Caco-2 (cell line): ENCODE measurements around the gene RPL38. TPM values are rescaled to one million over a fixed set of nuclear protein-coding genes. Genes with fewer than 3 reads are reported as not detected.
A peak's percentile ranks its signal among the peaks of the same experiment; 100 is the strongest.
"Not testable (repeated sequence)": the region's sequence is repeated elsewhere in the genome, so short reads cannot be mapped to it uniquely, and the experiment has no call there.

Experiments
- BruUV-seq: library from RNA; stranded (reverse); fragments of 400-500 nt; replicated peaks from 2 replicates; lab custom pipeline; 2021; lab: Mats Ljungman, UMichigan
- CTCF ChIA-PET: fragments of 300-600 bp; sonication (Branson Sonifier 250); formaldehyde crosslinking; loops from one replicate; lab custom pipeline; 2022; ENCODE audit warnings: antibody characterized with exemption; lab: Charles Lee
- POLR2A ChIA-PET: fragments of 300-600 bp; sonication (Branson Sonifier 250); formaldehyde crosslinking; loops from one replicate; lab custom pipeline; 2022; ENCODE audit warnings: antibody characterized with exemption; lab: Charles Lee
- DNase-seq, 2 experiments: peaks; one replicate each; pipeline versions ENCODE4 v3.0.0 to v3.0.0-alpha.2; 2020 to 2022
- H3K27me3 ChIP-seq: replicated peaks from 2 replicates; pipeline ENCODE4 v1.6.0; 2011; ENCODE audit warnings: low read length; ENCODE audit not compliant: control insufficient read depth, insufficient read depth
- H3K36me3 ChIP-seq: 2 replicates; pipeline ENCODE4 v1.5.1; 2011; ENCODE audit warnings: low read length; ENCODE audit not compliant: control insufficient read depth, insufficient read depth
- H3K4me1 ChIP-seq: fragments of 250-450 bp; sonication (Bioruptor Pico); 2 replicates; pipeline ENCODE4 v1.5.1; 2020; ENCODE audit warnings: mild to moderate bottlenecking
- H3K4me3 ChIP-seq: 2 replicates; pipeline ENCODE4 v1.5.1; 2011; ENCODE audit warnings: low read depth, mild to moderate bottlenecking, control low read depth, low read length
- H3K9me3 ChIP-seq: fragments of 250-450 bp; sonication (Bioruptor Pico); 2 replicates; pipeline ENCODE4 v1.5.1; 2020; ENCODE audit warnings: mild to moderate bottlenecking, moderate library complexity
- H3K27ac Mint-ChIP-seq: one replicate; pipeline ENCODE4 v1.8.0; 2022; ENCODE audit warnings: mixed read lengths; ENCODE audit not compliant: unreplicated experiment
- H3K27me3 Mint-ChIP-seq: one replicate; pipeline ENCODE4 v1.8.0; 2022; ENCODE audit warnings: mixed read lengths; ENCODE audit not compliant: insufficient read depth, unreplicated experiment
- H3K36me3 Mint-ChIP-seq: one replicate; pipeline ENCODE4 v1.8.0; 2022; ENCODE audit warnings: mild to moderate bottlenecking, mixed read lengths; ENCODE audit not compliant: insufficient read depth, unreplicated experiment
- H3K4me1 Mint-ChIP-seq: one replicate; pipeline ENCODE4 v1.8.0; 2022; ENCODE audit warnings: low read depth, mixed read lengths; ENCODE audit not compliant: unreplicated experiment
- H3K4me3 Mint-ChIP-seq: one replicate; pipeline ENCODE4 v1.8.0; 2022; ENCODE audit warnings: mild to moderate bottlenecking, moderate library complexity, mixed read lengths; ENCODE audit not compliant: unreplicated experiment
- H3K9me3 Mint-ChIP-seq: one replicate; pipeline ENCODE4 v1.8.0; 2022; ENCODE audit warnings: mixed read lengths; ENCODE audit not compliant: unreplicated experiment
- CTCF ChIP-seq, 2 experiments: fragments of 200-600 bp in 1 of 2; IDR thresholded peaks; 1 replicate in 1 of 2; 2 replicates in 1 of 2; pipeline versions ENCODE4 v1.5.1 to v1.8.0; 2011 to 2022; ENCODE audit warnings: antibody characterized with exemption in 1 of 2, control low read depth in 1 of 2, inconsistent platforms in 1 of 2, low read depth in 1 of 2, low read length in 1 of 2, mild to moderate bottlenecking in 1 of 2, moderate library complexity in 1 of 2; ENCODE audit not compliant: insufficient read depth in 1 of 2, severe bottlenecking in 1 of 2, unreplicated experiment in 1 of 2
- intact Hi-C: fragments of 100-400 bp; cut with micrococcal nuclease; formaldehyde crosslinking; loops from one replicate; pipeline ENCODE4 v1.10.0; 2022; ENCODE audit not compliant: unreplicated experiment
- total RNA-seq: library from RNA; stranded (reverse); gene quantifications from 2 replicates; pipeline ENCODE4 v1.2.3, GENCODE V29; 2022

RPL38 gene
- total RNA-seq, 1 experiment from 2014 or later, result 1,319 TPM

- no peaks in the 10 kb centered on the region for H3K36me3 ChIP-seq
- TF ChIP-seq CTCF (IDR thresholded peaks at IDR 0.05; ENCODE audit: insufficient read depth in 1 of 2, low read depth in 1 of 2, low read length in 1 of 2, severe bottlenecking in 1 of 2, unreplicated experiment in 1 of 2), result no peak
- no peak overlapping the region for H3K4me3 ChIP-seq
- H3K4me1 ChIP-seq, result peaks cover 11% of the 10 kb centered on the region
- Mint-ChIP-seq H3K36me3 (no peaks in the 10 kb centered on the region), H3K9me3 (no peaks in the 10 kb centered on the region), H3K27ac (no peak overlapping the region), H3K4me3 (no peak overlapping the region), H3K4me1 (peaks cover 3% of the 10 kb centered on the region), H3K27me3 (peaks cover 12% of the 10 kb centered on the region)
- BruUV-seq, result no TSS peak
- H3K9me3 ChIP-seq, result no peaks in the 10 kb centered on the region; the same call in 1 of the 2 replicates
- intact Hi-C loops, result no loop called here
- CTCF ChIA-PET, result interaction anchor here (0.8 kb wide), 1 partner anchor 11 kb away, joined by 3 read pairs; no protein-coding TSS in a partner anchor
- no peaks in the 10 kb centered on the region for H3K27me3 ChIP-seq
- POLR2A ChIA-PET, result no interaction called here
- no peak for DNase-seq
Measured at GRCh38 chr17:74187761-74188160, 15.7 kb upstream of the RPL38 start.

- H3K4me3 Mint-ChIP-seq, POLR2A ChIA-PET: not testable (repeated sequence)
Measured at GRCh38 chr17:74188687-74189086, 14.8 kb upstream of the RPL38 start.

GRCh38 chr17:74190154-74190553, 13.3 kb upstream of the RPL38 start:
- Histone ChIP-seq H3K4me3 (no peak overlapping the region), H3K27me3 (no peaks in the 10 kb centered on the region), H3K36me3 (no peaks in the 10 kb centered on the region), H3K9me3 (no peaks in the 10 kb centered on the region; the same call in 1 of the 2 replicates), H3K4me1 (peaks cover 19% of the 10 kb centered on the region)
- DNase-seq, result peak in 1 of 2 experiments; percentile 19
- H3K36me3 Mint-ChIP-seq, result no peaks in the 10 kb centered on the region
- intact Hi-C loops, result no loop called here
- peaks cover 6% of the 10 kb centered on the region for H3K4me1 Mint-ChIP-seq
- peaks cover 9% of the 10 kb centered on the region for H3K27me3 Mint-ChIP-seq
- ChIA-PET POLR2A (no interaction called here), CTCF (interaction anchor here (0.5 to 1.5 kb wide), 3 partner anchors 9 to 164 kb away, joined by 3 to 6 read pairs (median 5); partner anchors contain the start of gene RPL38)
- H3K9me3 Mint-ChIP-seq, result no peaks in the 10 kb centered on the region
- no peak for TF ChIP-seq CTCF (IDR thresholded peaks at IDR 0.05; ENCODE audit: insufficient read depth in 1 of 2, low read depth in 1 of 2, low read length in 1 of 2, severe bottlenecking in 1 of 2, unreplicated experiment in 1 of 2)
- no peak overlapping the region for H3K4me3 Mint-ChIP-seq
- H3K27ac Mint-ChIP-seq, result no peak overlapping the region
- no TSS peak for BruUV-seq

More at GRCh38 chr17:74188687-74189086, 14.8 kb upstream of the RPL38 start:
- H3K9me3 ChIP-seq, H3K4me1 Mint-ChIP-seq, intact Hi-C loops, H3K27me3 Mint-ChIP-seq, H3K36me3 Mint-ChIP-seq, H3K36me3 ChIP-seq, H3K4me3 ChIP-seq, DNase-seq, H3K9me3 Mint-ChIP-seq, H3K27me3 ChIP-seq, H3K27ac Mint-ChIP-seq, BruUV-seq, CTCF ChIA-PET: not testable (repeated sequence)
- H3K4me1 ChIP-seq, result peaks cover 18% of the 10 kb centered on the region
